Measurements from ENCODE around the gene BMS1.
"Not testable (repeated sequence)": the region's sequence is repeated elsewhere in the genome, so short reads cannot be mapped to it uniquely, and the experiment has no call there.

GRCh38 chr10:42860016-42860415, 77.4 kb downstream of the BMS1 start:
- TF ChIP-seq EP300 (IDR thresholded peaks at IDR 0.05; ENCODE audit: borderline replicate concordance in 1 of 2, control insufficient read depth in 1 of 2, low read depth in 2 of 2, low read length in 2 of 2); NFIC (IDR thresholded peaks at IDR 0.05; ENCODE audit: low read depth, low read length); POLR2A (IDR thresholded peaks at IDR 0.05; ENCODE audit: low read depth, low read length); NFXL1 (IDR thresholded peaks at IDR 0.05; ENCODE audit: borderline replicate concordance); TARDBP (IDR thresholded peaks at IDR 0.05; ENCODE audit: borderline replicate concordance); SP1 (IDR thresholded peaks at IDR 0.05; ENCODE audit: low read depth, low read length); MEF2A (IDR thresholded peaks at IDR 0.05; ENCODE audit: insufficient read depth, low read depth, low read length); EZH2 (IDR thresholded peaks at IDR 0.05; ENCODE audit: borderline replicate concordance, control insufficient read depth, low read depth, low read length); ZBTB40 (IDR thresholded peaks at IDR 0.05; ENCODE audit: borderline replicate concordance): not testable (repeated sequence)
- TF ChIP-seq, protein P1, sequence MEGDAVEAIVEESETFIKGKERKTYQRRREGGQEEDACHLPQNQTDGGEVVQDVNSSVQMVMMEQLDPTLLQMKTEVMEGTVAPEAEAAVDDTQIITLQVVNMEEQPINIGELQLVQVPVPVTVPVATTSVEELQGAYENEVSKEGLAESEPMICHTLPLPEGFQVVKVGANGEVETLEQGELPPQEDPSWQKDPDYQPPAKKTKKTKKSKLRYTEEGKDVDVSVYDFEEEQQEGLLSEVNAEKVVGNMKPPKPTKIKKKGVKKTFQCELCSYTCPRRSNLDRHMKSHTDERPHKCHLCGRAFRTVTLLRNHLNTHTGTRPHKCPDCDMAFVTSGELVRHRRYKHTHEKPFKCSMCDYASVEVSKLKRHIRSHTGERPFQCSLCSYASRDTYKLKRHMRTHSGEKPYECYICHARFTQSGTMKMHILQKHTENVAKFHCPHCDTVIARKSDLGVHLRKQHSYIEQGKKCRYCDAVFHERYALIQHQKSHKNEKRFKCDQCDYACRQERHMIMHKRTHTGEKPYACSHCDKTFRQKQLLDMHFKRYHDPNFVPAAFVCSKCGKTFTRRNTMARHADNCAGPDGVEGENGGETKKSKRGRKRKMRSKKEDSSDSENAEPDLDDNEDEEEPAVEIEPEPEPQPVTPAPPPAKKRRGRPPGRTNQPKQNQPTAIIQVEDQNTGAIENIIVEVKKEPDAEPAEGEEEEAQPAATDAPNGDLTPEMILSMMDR (IDR thresholded peaks at IDR 0.05 in 2 of 3, conservative IDR thresholded peaks at IDR 0.05 in 1 of 3; ENCODE audit: control insufficient read depth in 2 of 3, extremely low read depth in 1 of 3, insufficient read depth in 1 of 3, low read depth in 3 of 3, low read length in 3 of 3) = not testable (repeated sequence)
